Tibial artery (tissue), 4 donors: ENCODE data around the gene MPP3.

Experiments used
- DNase-seq, 2 donors: peaks; one replicate each; pipeline ENCODE4 v3.0.0-alpha.2; 2019
- H3K27ac ChIP-seq, 2 donors: fragments of 200-600 bp; sonication (generic) in 1 of 2; 1 replicate in 1 of 2; 2 replicates in 1 of 2; pipeline ENCODE4 v1.5.1; 2018 to 2019; ENCODE audit warnings: mild to moderate bottlenecking in 1 of 2
- H3K27me3 ChIP-seq, 2 donors: fragments of 200-600 bp; sonication (generic) in 1 of 2; one replicate each; pipeline versions ENCODE4 v1.5.1 to v1.6.0; 2016 to 2019
- H3K36me3 ChIP-seq, 3 donors: fragments of 200-600 bp; sonication (generic) in 2 of 3; one replicate each; pipeline ENCODE4 v1.5.1; 2016 to 2019; ENCODE audit warnings: mild to moderate bottlenecking in 2 of 3
- H3K4me1 ChIP-seq, 4 donors: fragments of 200-600 bp; sonication (generic) in 2 of 4; 1 replicate in 3 of 4; 2 replicates in 1 of 4; pipeline ENCODE4 v1.5.1; 2016 to 2019
- H3K4me3 ChIP-seq, 2 donors: fragments of 200-600 bp; sonication (generic) in 1 of 2; 1 replicate in 1 of 2; 2 replicates in 1 of 2; pipeline ENCODE4 v1.5.1; 2018 to 2019; ENCODE audit warnings: mild to moderate bottlenecking in 2 of 2
- H3K9me3 ChIP-seq, 3 donors: fragments of 200-600 bp; sonication (generic) in 1 of 3; one replicate each; pipeline ENCODE4 v1.5.1; 2016 to 2019
- intact Hi-C: fragments of 100-400 bp; cut with DNase I; formaldehyde crosslinking; loops from one replicate; pipeline ENCODE4 v1.15.0; 2023; ENCODE audit warnings: low total_unique reads
- TF ChIP-seq, protein P1 (sequence below), 2 experiments: fragments of 200-600 bp in 1 of 2; fragments of 450-650 bp in 1 of 2; IDR thresholded peaks; one replicate each; pipeline ENCODE4 v1.5.1; 2017 to 2019; ENCODE audit warnings: antibody characterized with exemption in 2 of 2, mild to moderate bottlenecking in 1 of 2, moderate library complexity in 1 of 2

Gene MPP3

DNA sequence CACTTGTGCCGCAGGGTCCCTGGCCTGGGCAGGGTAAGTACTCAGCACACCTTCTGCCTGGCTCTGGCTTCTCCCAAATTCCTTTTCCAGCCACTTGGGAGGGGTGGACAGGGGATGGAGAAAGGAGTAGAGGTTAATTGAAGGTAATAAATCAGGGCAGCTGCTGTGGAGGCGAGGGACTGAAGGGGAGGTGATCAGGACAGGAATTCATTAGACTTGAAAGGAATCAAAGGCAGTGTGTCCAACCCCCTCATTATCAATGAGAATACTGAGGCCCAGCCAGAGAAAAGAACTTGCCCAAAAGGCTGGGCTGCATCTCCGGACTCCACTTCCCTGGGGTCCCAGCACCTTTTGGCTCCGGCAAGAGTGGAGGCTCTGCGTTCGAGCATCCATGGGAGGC is 76.7 kb downstream of the MPP3 start:
- no peak for DNase-seq
- TF ChIP-seq, protein P1, sequence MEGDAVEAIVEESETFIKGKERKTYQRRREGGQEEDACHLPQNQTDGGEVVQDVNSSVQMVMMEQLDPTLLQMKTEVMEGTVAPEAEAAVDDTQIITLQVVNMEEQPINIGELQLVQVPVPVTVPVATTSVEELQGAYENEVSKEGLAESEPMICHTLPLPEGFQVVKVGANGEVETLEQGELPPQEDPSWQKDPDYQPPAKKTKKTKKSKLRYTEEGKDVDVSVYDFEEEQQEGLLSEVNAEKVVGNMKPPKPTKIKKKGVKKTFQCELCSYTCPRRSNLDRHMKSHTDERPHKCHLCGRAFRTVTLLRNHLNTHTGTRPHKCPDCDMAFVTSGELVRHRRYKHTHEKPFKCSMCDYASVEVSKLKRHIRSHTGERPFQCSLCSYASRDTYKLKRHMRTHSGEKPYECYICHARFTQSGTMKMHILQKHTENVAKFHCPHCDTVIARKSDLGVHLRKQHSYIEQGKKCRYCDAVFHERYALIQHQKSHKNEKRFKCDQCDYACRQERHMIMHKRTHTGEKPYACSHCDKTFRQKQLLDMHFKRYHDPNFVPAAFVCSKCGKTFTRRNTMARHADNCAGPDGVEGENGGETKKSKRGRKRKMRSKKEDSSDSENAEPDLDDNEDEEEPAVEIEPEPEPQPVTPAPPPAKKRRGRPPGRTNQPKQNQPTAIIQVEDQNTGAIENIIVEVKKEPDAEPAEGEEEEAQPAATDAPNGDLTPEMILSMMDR (IDR thresholded peaks at IDR 0.05), result no peak
- Histone ChIP-seq H3K27me3 (no peaks in the 10 kb centered on the region), H3K27ac (peak overlapping the region; percentile 9 to 76), H3K4me3 (no peak overlapping the region), H3K36me3 (no peaks in the 10 kb centered on the region), H3K4me1 (peaks cover 8 to 65% (median 37%) of the 10 kb centered on the region in 4 donors), H3K9me3 (no peaks in the 10 kb centered on the region)
- intact Hi-C loops, result no loop called here

DNA sequence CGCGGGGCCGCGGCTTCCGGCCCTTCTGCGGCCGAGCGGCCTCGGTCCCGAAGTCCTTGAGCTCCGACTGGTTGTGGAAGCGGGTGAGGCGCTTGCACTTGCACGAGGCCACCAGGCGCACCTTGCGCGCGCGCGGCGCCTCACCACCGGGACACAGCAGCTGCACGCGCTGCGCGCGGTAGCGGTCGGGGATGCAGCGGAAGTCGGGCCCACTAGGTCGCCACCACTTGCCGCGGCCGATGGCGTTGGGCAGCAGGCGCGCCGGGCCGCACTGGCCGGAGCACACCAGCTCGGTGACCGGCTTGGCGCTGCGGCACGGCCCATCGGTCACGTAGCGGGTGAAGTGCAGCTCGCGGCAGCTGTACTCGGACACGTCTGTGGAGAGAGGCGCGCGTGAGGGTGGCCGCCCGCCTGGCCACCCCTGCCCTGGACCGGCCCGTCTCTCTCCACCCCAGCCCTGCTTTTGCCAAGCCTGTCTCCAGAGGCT is 77.5 kb downstream of the MPP3 start:
- intact Hi-C loops, result no loop called here
- Histone ChIP-seq H3K27ac (peak overlapping the region; percentile 67 to 76), H3K36me3 (no peaks in the 10 kb centered on the region), H3K4me3 (peak overlapping the region; percentile 22 to 44), H3K4me1 (peaks cover 8 to 59% (median 35%) of the 10 kb centered on the region in 4 donors), H3K27me3 (no peaks in the 10 kb centered on the region), H3K9me3 (no peaks in the 10 kb centered on the region)
- DNase-seq, result no peak
- TF ChIP-seq, protein P1 (IDR thresholded peaks at IDR 0.05), result peak; percentile 13 to 16

DNA sequence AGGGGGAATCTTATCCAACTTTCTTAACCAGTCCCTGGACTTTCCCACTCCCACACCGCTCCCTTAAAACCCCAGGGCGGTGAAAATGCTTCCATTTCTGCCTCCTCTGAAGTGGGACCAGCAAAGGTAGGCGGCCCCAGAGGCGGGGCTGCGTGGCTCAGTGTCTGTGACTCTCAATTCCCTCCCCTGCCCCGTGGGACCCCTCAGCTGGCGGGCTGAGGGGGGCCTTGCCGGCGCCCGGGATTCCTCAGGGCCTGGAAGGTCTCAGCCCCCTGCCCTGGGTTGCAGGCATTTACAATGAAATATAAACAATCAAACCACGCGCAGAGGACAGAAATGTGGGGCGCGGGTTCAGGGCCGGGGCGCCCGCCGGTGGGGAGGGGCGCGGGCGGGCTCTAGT is 78.0 kb downstream of the MPP3 start:
- Histone ChIP-seq H3K4me1 (peaks cover 8 to 57% (median 34%) of the 10 kb centered on the region in 4 donors), H3K4me3 (peak overlapping the region; percentile 22 to 44)
- intact Hi-C loops, result no loop called here

DNA sequence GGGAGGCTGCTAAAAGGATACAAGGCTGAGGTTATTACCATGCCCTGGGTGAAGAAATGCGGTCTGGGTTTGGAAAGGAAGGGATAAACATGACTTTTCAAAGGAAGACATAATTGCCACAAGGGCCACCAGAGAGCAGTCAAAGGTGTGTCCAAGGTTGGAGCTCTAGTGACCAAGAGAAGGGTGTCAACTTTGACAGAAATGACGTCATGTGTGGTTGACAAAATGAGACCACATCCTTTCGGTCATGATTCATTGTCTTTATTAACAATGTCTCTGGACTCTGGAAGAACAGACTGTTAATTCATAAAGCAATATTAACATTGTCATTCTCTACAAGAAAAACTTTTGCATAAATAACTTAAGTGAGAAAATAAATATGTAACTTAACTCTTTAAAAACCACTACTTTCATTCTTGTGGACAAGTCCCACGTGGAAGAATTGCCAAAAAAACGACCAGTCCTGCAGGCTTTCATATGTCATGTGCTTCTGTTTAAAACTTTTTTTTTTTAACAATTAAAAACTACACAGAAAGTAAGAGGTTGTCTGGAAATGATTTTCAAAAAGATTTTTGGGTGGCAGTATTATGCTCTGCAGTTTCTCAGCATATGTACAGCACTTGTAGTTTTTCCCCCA is 79.3 kb downstream of the MPP3 start:
- DNase-seq, result no peak
- TF ChIP-seq, protein P1 (IDR thresholded peaks at IDR 0.05), result no peak
- peak overlapping the region in 1 of 2 donors; percentile 76 for H3K27ac ChIP-seq
- intact Hi-C loops, result no loop called here
- H3K9me3 ChIP-seq, result no peaks in the 10 kb centered on the region
- no peak overlapping the region for H3K4me3 ChIP-seq
- no peaks in the 10 kb centered on the region for H3K27me3 ChIP-seq
- no peaks in the 10 kb centered on the region for H3K36me3 ChIP-seq
- H3K4me1 ChIP-seq, result peaks cover 5 to 52% (median 30%) of the 10 kb centered on the region in 4 donors

More for the DNA sequence above, 78.0 kb downstream of the MPP3 start:
- H3K27me3 ChIP-seq, result no peaks in the 10 kb centered on the region
- no peak for DNase-seq
- TF ChIP-seq, protein P1 (IDR thresholded peaks at IDR 0.05), result no peak
- no peaks in the 10 kb centered on the region for H3K36me3 ChIP-seq
- H3K9me3 ChIP-seq, result no peaks in the 10 kb centered on the region
- H3K27ac ChIP-seq, result peak overlapping the region; percentile 67 to 76
